K562 (cell line): ENCODE data around the gene FRYL. TPM values are rescaled to one million over a fixed set of nuclear protein-coding genes. Genes with fewer than 3 reads are reported as not detected.

Experiments used
- ATAC-seq: fragments of 200-7000 bp; cut with Tn5 transposase; 3 replicates; pipeline ENCODE4 v1.9.1; 2020; ENCODE audit warnings: moderate library complexity
- BruUV-seq: library from RNA; stranded (reverse); fragments of 400-500 nt; replicated peaks from 2 replicates; lab custom pipeline; 2021; lab: Mats Ljungman, UMichigan
- CTCF ChIA-PET: fragments of 300-600 bp; formaldehyde crosslinking; extraction: SDS; loops from one replicate; lab custom pipeline; 2021; ENCODE audit warnings: low intra/inter-chr PET ratio; lab: Yijun Ruan, JAX
- POLR2A ChIA-PET: fragments of 300-600, 350-650 bp; sonication (Branson Sonifier 250); formaldehyde crosslinking; extraction: SDS; loops from one replicate; lab custom pipeline; 2021; ENCODE audit warnings: antibody characterized with exemption, inconsistent platforms; lab: Yijun Ruan, JAX
- DNase-seq, 4 experiments: peaks; one replicate each; pipeline versions ENCODE4 v3.0.0 to v3.0.0-alpha.2; 2011 to 2018; ENCODE audit warnings: low spot score in 3 of 4, mixed read lengths in 3 of 4; ENCODE audit errors: extremely low read depth in 1 of 4
- FAIRE-seq: peaks from 2 replicates; lab custom pipeline; 2011; peaks lifted over from hg19 to GRCh38; lab: Jason Lieb, UNC
- H2AFZ ChIP-seq: 2 replicates; pipeline ENCODE4 v1.6.0; 2011; ENCODE audit warnings: low read depth, low read length, control low read depth, inconsistent platforms
- H3K27ac ChIP-seq: fragments of 200-600 bp; 3 replicates; pipeline ENCODE4 v1.8.0; 2011; ENCODE audit warnings: low read depth, mild to moderate bottlenecking, control low read depth, inconsistent platforms, low read length, moderate library complexity, mixed read lengths; ENCODE audit errors: extremely low read depth
- H3K27me3 ChIP-seq, 2 experiments: fragments of 300-600 bp in 1 of 2; 2 replicates in 1 of 2; 3 replicates in 1 of 2; pipeline versions ENCODE4 v1.6.0 to v1.8.0; 2011; ENCODE audit warnings: inconsistent platforms in 2 of 2, low read length in 2 of 2, mild to moderate bottlenecking in 1 of 2, mixed read lengths in 1 of 2, moderate library complexity in 1 of 2; ENCODE audit not compliant: control insufficient read depth in 2 of 2, insufficient read depth in 2 of 2
- H3K36me3 ChIP-seq: fragments of 300-600 bp; 3 replicates; pipeline ENCODE4 v1.8.0; 2011; ENCODE audit warnings: mild to moderate bottlenecking, low read length, inconsistent platforms; ENCODE audit not compliant: control insufficient read depth, insufficient read depth
- H3K4me1 ChIP-seq, 2 experiments: fragments of 200-600 bp in 1 of 2; replicated peaks in 1 of 2; 2 replicates in 1 of 2; 3 replicates in 1 of 2; pipeline versions ENCODE4 v1.5.1 to v1.8.0; 2011; ENCODE audit warnings: inconsistent platforms in 2 of 2, low read length in 2 of 2, mild to moderate bottlenecking in 1 of 2, mixed read lengths in 1 of 2, moderate library complexity in 1 of 2; ENCODE audit not compliant: control insufficient read depth in 2 of 2, insufficient read depth in 2 of 2
- H3K4me2 ChIP-seq: 2 replicates; pipeline ENCODE4 v1.6.1; 2011; ENCODE audit warnings: low read length, control low read depth, inconsistent platforms, mixed read lengths; ENCODE audit not compliant: insufficient read depth
- H3K4me3 ChIP-seq: fragments of 200-600 bp; sonication (generic), shearing (Covaris generic); 2 replicates; pipeline ENCODE4 v1.5.1; 2016; ENCODE audit warnings: control low read depth, inconsistent platforms
- H3K79me2 ChIP-seq: fragments of 200-600 bp; 3 replicates; pipeline ENCODE4 v1.8.0; 2011; ENCODE audit warnings: low read length, inconsistent platforms; ENCODE audit not compliant: control insufficient read depth, insufficient read depth
- H3K9ac ChIP-seq, 2 experiments: 2 replicates each; pipeline versions ENCODE4 v1.6.0 to v1.6.1; 2011; ENCODE audit warnings: low read depth in 2 of 2, low read length in 2 of 2, control low read depth in 1 of 2, inconsistent platforms in 1 of 2, mild to moderate bottlenecking in 1 of 2, mixed read lengths in 1 of 2; ENCODE audit not compliant: insufficient read depth in 1 of 2
- H3K9me1 ChIP-seq: one replicate; pipeline ENCODE4 v1.6.0; 2011; ENCODE audit warnings: inconsistent platforms, mild to moderate bottlenecking, low read length, moderate library complexity; ENCODE audit not compliant: control insufficient read depth, insufficient read depth
- H3K9me3 ChIP-seq: replicated peaks from 2 replicates; pipeline ENCODE4 v1.5.1; 2011; ENCODE audit warnings: low read depth, low read length, inconsistent platforms; ENCODE audit not compliant: control insufficient read depth, insufficient read depth
- H4K20me1 ChIP-seq: replicated peaks from 2 replicates; pipeline ENCODE4 v1.6.1; 2011; ENCODE audit warnings: low read length, inconsistent platforms, mixed read lengths; ENCODE audit not compliant: control insufficient read depth, insufficient read depth
- CEBPB ChIP-seq: fragments of 450-650 bp; IDR thresholded peaks from 2 replicates; pipeline ENCODE4 v1.6.1; 2016; ENCODE audit warnings: missing genetic modification characterization, missing compliant biosample characterization
- E2F5 ChIP-seq: sonication (generic); formaldehyde crosslinking; IDR thresholded peaks from 2 replicates; pipeline ENCODE4 v1.8.0; 2022; ENCODE audit warnings: mild to moderate bottlenecking, missing genetic modification reagents
- GTF3C2 ChIP-seq: IDR thresholded peaks from 3 replicates; pipeline ENCODE4 v1.6.1; 2011; ENCODE audit warnings: borderline replicate concordance, mild to moderate bottlenecking, moderate library complexity; ENCODE audit not compliant: insufficient read length; ENCODE audit errors: extremely low read depth
- HIVEP1 ChIP-seq: fragments of 250-450 bp; sonication (Bioruptor Pico); IDR thresholded peaks from 2 replicates; pipeline ENCODE4 v1.4.0; 2020; ENCODE audit warnings: mild to moderate bottlenecking
- MED1 ChIP-seq: sonication (generic); formaldehyde crosslinking; IDR thresholded peaks from 2 replicates; pipeline ENCODE4 v1.8.1; 2023; ENCODE audit warnings: missing genetic modification reagents, borderline replicate concordance
- MNT ChIP-seq, 2 experiments: fragments of 450-650 bp; conservative IDR thresholded peaks; 2 replicates each; pipeline ENCODE4 v1.6.1; 2017; ENCODE audit warnings: mild to moderate bottlenecking in 2 of 2, moderate library complexity in 2 of 2
- MTF1 ChIP-seq: fragments of 250-450 bp; sonication (Bioruptor Pico); IDR thresholded peaks from 2 replicates; pipeline ENCODE4 v1.9.0; 2021; ENCODE audit warnings: moderate library complexity, mild to moderate bottlenecking, inconsistent platforms, borderline replicate concordance
- MYBL2 ChIP-seq, 2 experiments: fragments of 450-650 bp in 1 of 2; sonication (generic) in 1 of 2; formaldehyde crosslinking in 1 of 2; IDR thresholded peaks; 2 replicates each; pipeline versions ENCODE4 v1.6.1 to v1.8.1; 2017 to 2022; ENCODE audit warnings: borderline replicate concordance in 1 of 2, inconsistent platforms in 1 of 2, low read depth in 1 of 2, mild to moderate bottlenecking in 1 of 2, missing genetic modification reagents in 1 of 2, moderate library complexity in 1 of 2
- NELFE ChIP-seq: IDR thresholded peaks from 2 replicates; pipeline ENCODE4 v1.6.1; 2011; ENCODE audit warnings: mild to moderate bottlenecking; ENCODE audit not compliant: insufficient read depth, insufficient read length
- PBX2 ChIP-seq, 2 experiments: IDR thresholded peaks in 1 of 2; conservative IDR thresholded peaks in 1 of 2; 2 replicates each; pipeline ENCODE4 v1.6.1; 2016; ENCODE audit warnings: low read depth in 2 of 2, mild to moderate bottlenecking in 1 of 2, missing compliant biosample characterization in 1 of 2, missing genetic modification characterization in 1 of 2, moderate library complexity in 1 of 2
- WGBS: fragments of 100-300 bp; shearing (Covaris generic); methylation state at CpG from one replicate; pipeline ENCODE4 v1.1.6; 2016; ENCODE audit warnings: low coverage, mixed read lengths; ENCODE audit not compliant: insufficient coverage; ENCODE audit errors: missing lambda C conversion rate; 5-methylcytosine and 5-hydroxymethylcytosine counted together
- in situ Hi-C: fragments of 300-500 bp; cut with MboI; formaldehyde crosslinking; loops from 4 replicates; pipeline ENCODE4 v1.15.0; 2018; ENCODE audit warnings: inconsistent platforms, mixed read lengths
- intact Hi-C: fragments of 100-400 bp; cut with micrococcal nuclease; formaldehyde crosslinking; loops from 2 replicates; pipeline ENCODE4 v1.14.2; 2022
- polyA plus RNA-seq, 8 experiments: library from polyadenylated mRNA; depleted of rRNA in 4 of 8; stranded (reverse) in 5 of 8; unstranded in 3 of 8; fragments of >200 nt; fragmentation: Nextera tagmentation in 2 of 8; fragmentation: Illumina TruSeq in 1 of 8; extraction: Ambion mirVana in 2 of 8; extraction: Trizol in 1 of 8; gene quantifications; 2 replicates each; pipeline versions ENCODE4 v1.2.1 to v1.2.3, GENCODE V29; 2011 to 2014; ENCODE audit warnings: inconsistent platforms in 1 of 8, missing spikeins in 1 of 8
- total RNA-seq, 7 experiments: library from RNA; depleted of rRNA in 6 of 7; stranded (reverse); fragments of >200 nt in 6 of 7; fragmentation: Illumina TruSeq in 2 of 7; extraction: Trizol in 2 of 7; gene quantifications; 2 replicates each; pipeline versions ENCODE4 v1.2.1 to v1.2.3, GENCODE V29; 2011 to 2021; ENCODE audit warnings: low replicate concordance in 1 of 7

Gene FRYL
- total and polyA plus RNA-seq, 9 of the 15 experiments (the other 6 are each of a cell fraction or from before 2014, with no cell fraction given) = 7.2 to 34.9 (median 15.9) TPM

- DNase-seq = peak in 3 of 4 experiments; percentile 8 to 58 (median 19)
- WGBS = 20% methylated on average over 7 of the region's 10 CpGs
- Histone ChIP-seq H3K4me1 (peaks cover 9 to 40% of the 10 kb centered on the region in 2 experiments; a peak in 4 of 5 replicates), H3K4me2 (peak overlapping the region; percentile 65), H3K9ac (peak overlapping the region in 1 of 2 experiments; percentile 72; a peak in 2 of 4 replicates), H3K27ac (peak overlapping the region; percentile 69), H3K79me2 (peaks cover 53% of the 10 kb centered on the region), H3K9me3 (no peaks in the 10 kb centered on the region), H3K27me3 (no peaks in the 10 kb centered on the region), H2AFZ (peak overlapping the region; percentile 63; the same call in 1 of the 2 replicates), H4K20me1 (no peaks in the 10 kb centered on the region), H3K36me3 (no peaks in the 10 kb centered on the region; the same call in 2 of the 3 replicates), H3K9me1 (no peaks in the 10 kb centered on the region), H3K4me3 (no peak overlapping the region)
- in situ Hi-C loops (no loop called here), intact Hi-C loops (loop anchor here (10.0 kb wide), 1 partner anchor 47 kb away; no protein-coding TSS in a partner anchor)
- ATAC-seq = peak; percentile 44
- no peak for FAIRE-seq
- no TSS peak for BruUV-seq
- ChIA-PET POLR2A (interaction anchor here (0.6 to 1.3 kb wide), 5 partner anchors 27 to 471 kb away, joined by 3 to 4 read pairs (median 3); no protein-coding TSS in a partner anchor), CTCF (no interaction called here)
- TF ChIP-seq GTF3C2 (no peak), MYBL2 (IDR thresholded peaks at IDR 0.05; ENCODE audit: low read depth) (0 out of 2 replicates have a peak, but pooled peaks have one; percentile 41), MYBL2 (CRISPR knock-in tag; IDR thresholded peaks at IDR 0.05; ENCODE audit: borderline replicate concordance) (no peak), PBX2 (CRISPR knock-in tag; IDR thresholded peaks at IDR 0.05; ENCODE audit: low read depth) (no peak), PBX2 (tag; conservative IDR thresholded peaks at IDR 0.05; ENCODE audit: low read depth) (no peak), MED1 (CRISPR knock-in tag) (no peak), MTF1 (CRISPR knock-in tag) (no peak), HIVEP1 (CRISPR knock-in tag) (no peak), CEBPB (no peak), MNT (conservative IDR thresholded peaks at IDR 0.05) (0 out of 4 replicates have a peak, but pooled peaks of 1 of the 2 experiments have one; percentile 22), E2F5 (no peak), NELFE (no peak)
These were observed 92.6 kb downstream of the FRYL start for GRCh38 chr4:48687313-48688051.
